Transverse colon (tissue), 4 donors: Measurements from ENCODE around the gene PBXIP1.

Experiments
- CTCF ChIP-seq, 5 experiments: fragments of 200-600 bp in 3 of 5; fragments of 450-650 bp in 2 of 5; sonication (generic) in 3 of 5; IDR thresholded peaks; 1 replicate in 2 of 5; 2 replicates in 3 of 5; pipeline ENCODE4 v1.5.1; 2016 to 2017; ENCODE audit warnings: antibody characterized with exemption in 5 of 5, inconsistent platforms in 3 of 5, mild to moderate bottlenecking in 2 of 5, moderate library complexity in 1 of 5
- EP300 ChIP-seq: sonication (generic); formaldehyde crosslinking; IDR thresholded peaks from one replicate; pipeline ENCODE4 v1.6.1; 2017; ENCODE audit warnings: antibody characterized with exemption, low read depth
- POLR2A ChIP-seq: fragments of 450-650 bp; IDR thresholded peaks from one replicate; pipeline ENCODE4 v1.6.1; 2016; ENCODE audit warnings: antibody characterized with exemption, mild to moderate bottlenecking, moderate library complexity
- POLR2AphosphoS5 ChIP-seq, 3 donors: sonication (generic); formaldehyde crosslinking; IDR thresholded peaks; one replicate each; pipeline ENCODE4 v1.6.1; 2016; ENCODE audit warnings: antibody characterized with exemption in 3 of 3

- no peak for TF ChIP-seq CTCF (IDR thresholded peaks at IDR 0.05)
- no peak for TF ChIP-seq POLR2AphosphoS5 (IDR thresholded peaks at IDR 0.05)
- TF ChIP-seq EP300 = no peak
- no peak for TF ChIP-seq POLR2A
These were observed 60.1 kb downstream of the PBXIP1 start for GRCh38 chr1:154895798-154896197.
